Tongue (tissue), 2 donors: Measurements from ENCODE around the gene PRR12. TPM values are rescaled to one million over a fixed set of nuclear protein-coding genes. Genes with fewer than 3 reads are reported as not detected.

Source experiments
- DNase-seq: peaks from one replicate; pipeline ENCODE4 v3.0.0-alpha.2; 2015
- total RNA-seq: library from RNA; depleted of rRNA; stranded (reverse); fragments of >200 nt; gene quantifications from one replicate; pipeline ENCODE4 v1.2.3, GENCODE V29; 2014

Gene PRR12, protein sequence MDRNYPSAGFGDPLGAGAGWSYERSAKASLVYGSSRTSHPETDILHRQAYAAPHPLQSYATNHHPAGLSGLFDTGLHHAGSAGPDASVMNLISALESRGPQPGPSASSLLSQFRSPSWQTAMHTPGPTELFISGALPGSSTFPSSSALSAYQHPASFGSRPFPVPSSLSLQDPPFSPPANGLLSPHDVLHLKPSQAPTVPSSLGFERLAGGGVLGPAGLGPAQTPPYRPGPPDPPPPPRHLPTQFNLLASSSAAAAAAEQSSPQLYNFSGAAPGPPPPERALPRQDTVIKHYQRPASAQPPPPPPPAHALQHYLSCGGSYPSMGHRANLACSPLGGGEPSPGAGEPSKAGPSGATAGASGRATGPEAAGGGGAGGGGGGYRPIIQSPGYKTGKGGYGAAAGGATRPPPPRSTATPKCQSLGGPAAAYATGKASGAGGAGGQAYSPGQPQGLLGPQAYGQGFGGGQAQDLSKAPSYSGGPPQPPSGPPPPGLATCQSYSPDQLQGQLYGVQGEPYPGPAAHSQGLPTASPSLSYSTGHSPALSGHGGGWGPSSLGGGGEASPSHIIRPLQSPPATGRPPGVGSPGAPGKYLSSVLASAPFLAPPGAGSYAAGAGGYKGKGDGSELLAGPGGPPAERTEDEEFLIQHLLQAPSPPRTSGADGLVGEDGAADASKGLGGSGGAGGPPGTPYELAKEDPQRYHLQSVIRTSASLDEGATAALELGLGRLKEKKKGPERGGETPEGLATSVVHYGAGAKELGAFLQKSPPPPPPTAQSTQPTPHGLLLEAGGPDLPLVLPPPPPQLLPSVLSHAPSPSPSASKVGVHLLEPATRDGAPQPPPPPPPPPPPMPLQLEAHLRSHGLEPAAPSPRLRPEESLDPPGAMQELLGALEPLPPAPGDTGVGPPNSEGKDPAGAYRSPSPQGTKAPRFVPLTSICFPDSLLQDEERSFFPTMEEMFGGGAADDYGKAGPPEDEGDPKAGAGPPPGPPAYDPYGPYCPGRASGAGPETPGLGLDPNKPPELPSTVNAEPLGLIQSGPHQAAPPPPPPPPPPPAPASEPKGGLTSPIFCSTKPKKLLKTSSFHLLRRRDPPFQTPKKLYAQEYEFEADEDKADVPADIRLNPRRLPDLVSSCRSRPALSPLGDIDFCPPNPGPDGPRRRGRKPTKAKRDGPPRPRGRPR (N-terminal part only)
- total RNA-seq, result 9.4 TPM

DNA sequence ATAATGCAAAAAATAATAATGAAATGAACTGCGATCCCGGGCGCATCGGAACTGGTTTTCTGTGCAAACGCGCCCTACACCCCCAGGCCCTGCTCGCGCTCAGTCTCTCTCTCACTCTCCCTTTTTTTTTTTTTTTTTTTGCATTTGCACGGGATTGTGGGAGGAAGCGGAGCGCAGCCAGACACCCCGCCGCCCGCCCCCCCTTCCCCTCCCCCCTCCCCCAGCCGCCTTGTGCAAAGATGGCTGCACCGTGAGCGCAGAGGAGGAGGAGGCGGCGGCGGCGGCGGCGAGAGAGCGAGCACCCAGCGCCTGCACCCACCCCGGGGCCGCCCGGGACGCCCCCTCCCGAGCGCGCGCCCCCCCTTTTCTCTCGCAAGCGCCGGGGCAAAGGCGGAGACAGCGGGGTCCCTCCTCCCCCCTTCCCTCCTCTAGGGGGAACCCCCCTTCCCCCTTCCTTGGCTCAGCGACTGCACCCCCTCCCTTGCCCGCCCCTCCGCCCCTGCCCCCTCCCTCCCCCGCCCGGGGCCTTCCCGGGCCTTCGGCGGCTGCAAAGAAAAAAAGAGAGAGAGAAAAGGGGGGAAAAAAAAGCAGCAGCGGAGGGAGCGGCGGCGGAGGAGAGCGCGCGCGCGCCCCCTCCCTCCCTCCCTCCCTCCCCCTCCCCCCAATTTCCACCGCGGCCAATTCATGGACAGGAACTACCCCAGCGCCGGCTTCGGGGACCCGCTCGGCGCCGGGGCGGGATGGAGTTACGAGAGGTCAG, at the start of gene PRR12:
Gene PRR12 (plus strand): TSS at position 212 of the 760 bp plus-strand sequence. CDS start 473 bp downstream, at position 685.
- DNase-seq, result peak; percentile 90

- DNase-seq, result no peak
Observed at GRCh38 chr19:49541914-49542313, 49.1 kb upstream of the PRR12 start.

- DNase-seq, result no peak
Observed at GRCh38 chr19:49542446-49542845, 48.5 kb upstream of the PRR12 start.

DNA sequence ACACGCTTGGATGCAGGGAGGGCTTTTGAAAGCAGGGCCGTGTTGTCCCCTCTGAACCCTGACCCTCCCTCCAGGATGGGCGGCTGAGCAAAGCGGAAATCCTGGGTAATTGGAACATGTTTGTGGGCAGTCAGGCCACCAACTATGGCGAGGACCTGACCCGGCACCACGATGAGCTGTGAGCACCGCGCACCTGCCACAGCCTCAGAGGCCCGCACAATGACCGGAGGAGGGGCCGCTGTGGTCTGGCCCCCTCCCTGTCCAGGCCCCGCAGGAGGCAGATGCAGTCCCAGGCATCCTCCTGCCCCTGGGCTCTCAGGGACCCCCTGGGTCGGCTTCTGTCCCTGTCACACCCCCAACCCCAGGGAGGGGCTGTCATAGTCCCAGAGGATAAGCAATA, 48.0 kb upstream of the PRR12 start:
- DNase-seq, result no peak

GRCh38 chr19:49544154-49544553, 46.8 kb upstream of the PRR12 start:
- no peak for DNase-seq

DNA sequence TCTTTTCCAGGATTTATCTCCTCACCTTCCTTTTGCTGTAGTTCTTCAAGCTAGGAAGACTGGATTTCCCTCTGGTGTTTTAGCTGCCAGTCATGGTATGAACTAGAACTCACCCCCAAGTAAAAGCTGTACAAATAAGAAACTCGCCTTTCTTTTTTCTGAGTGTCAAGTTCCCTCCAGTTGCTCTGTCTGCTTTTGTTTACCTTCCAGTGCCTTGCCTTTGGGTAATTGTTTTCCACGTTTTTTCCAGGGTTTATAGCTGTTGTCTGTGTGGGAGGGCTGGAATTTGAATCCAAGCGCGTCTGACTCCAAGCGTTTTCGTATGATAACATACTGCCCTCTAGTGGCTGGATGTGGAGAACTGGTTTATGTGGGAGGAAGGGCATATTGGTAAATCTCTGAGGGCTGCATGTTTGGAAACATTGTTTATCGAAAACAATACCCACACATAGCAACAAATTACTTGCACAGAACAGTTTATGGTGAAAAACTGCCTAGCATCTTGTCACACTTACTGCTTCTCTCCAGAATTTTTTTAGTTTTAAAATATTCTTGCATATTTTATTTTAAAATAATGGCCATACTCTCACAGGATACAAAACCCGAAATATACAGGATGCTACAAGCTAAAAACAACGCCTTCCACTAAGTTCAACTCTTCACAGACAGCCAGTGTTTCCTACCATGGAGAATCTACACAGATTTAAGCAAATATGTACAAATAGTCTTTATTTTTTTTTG, 44.0 kb upstream of the PRR12 start:
- peak; percentile 96 for DNase-seq

DNA sequence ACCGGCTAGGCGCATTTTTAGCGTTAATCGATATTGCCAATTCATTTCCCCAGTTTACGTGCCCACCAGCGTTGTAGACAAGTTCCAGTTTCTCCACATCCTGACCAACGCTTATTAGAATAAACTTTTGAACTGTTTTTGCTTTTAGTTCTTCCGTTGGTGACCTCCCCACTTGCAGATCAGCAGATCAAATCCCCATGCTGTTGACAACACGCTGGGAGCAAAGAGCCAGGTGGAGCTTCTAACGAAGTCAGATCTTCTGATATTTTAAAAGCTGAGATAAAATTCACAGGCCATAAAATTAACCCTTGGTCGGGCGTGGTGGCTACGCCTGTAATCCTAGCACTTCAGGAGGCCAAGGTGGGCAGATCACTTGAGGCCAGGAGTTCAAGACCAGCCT, 41.9 kb upstream of the PRR12 start:
- DNase-seq, result no peak

GRCh38 chr19:49551531-49551930, 39.5 kb upstream of the PRR12 start:
- no peak for DNase-seq

DNA sequence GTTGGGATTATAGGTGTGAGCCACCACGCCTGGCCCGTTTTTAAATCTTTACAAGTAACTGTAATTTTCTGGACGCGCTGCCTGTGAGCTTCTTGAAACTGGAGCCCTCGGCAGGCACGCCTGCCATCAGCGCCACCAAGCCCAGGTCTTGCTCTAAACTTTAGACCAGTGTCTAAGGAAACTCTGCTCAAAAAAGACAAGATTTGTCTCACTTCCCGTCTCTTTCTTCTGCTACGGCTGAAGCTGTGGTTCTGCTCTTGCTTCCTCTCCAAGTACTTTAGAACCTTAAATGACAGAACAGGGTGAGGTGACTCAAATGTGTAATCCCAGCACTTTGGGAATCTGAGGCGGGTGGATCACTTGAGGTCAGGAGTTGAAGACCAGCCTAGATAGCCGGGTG, 38.2 kb upstream of the PRR12 start:
- DNase-seq, result no peak

DNA sequence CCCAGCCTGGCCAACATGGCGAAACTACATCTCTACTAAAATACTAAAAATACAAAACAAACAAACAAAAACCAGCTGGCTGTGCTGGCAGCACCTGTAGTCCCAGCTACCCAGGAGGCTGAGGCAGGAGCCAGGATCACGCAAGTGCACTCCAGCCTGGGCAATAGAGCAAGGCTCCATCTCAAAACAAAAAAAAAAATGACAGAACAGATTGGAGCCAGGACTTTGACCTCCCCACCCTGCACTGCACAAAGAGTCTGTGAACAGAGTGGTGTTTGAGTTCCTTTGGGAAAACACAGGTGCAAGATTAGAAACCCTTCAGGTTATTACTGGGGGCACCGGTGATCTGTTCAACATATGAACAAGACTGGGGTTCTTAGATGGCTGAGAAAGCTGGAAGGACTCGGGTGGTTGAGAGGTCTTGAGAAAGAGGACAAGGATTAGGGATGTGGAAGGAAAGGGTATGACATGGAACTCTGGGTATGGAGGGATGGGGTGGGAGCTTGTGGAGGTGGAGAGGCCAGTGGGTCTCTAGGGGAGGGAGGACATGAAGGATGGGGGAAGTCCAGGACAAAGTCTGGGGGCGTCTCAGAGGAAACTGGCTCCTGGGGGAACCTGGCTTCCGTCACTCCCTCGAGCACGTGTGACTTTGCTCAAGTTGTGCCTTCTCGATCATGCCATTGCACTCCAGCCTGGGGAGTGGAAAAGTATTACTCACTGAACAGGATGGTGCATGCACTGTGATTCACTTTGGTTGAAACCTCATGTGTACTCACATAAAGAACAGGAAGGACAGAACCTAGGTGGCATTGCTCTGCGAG, 37.3 kb upstream of the PRR12 start:
- DNase-seq, result no peak

GRCh38 chr19:49554701-49555181, 36.2 kb upstream of the PRR12 start:
- DNase-seq, result no peak

DNA sequence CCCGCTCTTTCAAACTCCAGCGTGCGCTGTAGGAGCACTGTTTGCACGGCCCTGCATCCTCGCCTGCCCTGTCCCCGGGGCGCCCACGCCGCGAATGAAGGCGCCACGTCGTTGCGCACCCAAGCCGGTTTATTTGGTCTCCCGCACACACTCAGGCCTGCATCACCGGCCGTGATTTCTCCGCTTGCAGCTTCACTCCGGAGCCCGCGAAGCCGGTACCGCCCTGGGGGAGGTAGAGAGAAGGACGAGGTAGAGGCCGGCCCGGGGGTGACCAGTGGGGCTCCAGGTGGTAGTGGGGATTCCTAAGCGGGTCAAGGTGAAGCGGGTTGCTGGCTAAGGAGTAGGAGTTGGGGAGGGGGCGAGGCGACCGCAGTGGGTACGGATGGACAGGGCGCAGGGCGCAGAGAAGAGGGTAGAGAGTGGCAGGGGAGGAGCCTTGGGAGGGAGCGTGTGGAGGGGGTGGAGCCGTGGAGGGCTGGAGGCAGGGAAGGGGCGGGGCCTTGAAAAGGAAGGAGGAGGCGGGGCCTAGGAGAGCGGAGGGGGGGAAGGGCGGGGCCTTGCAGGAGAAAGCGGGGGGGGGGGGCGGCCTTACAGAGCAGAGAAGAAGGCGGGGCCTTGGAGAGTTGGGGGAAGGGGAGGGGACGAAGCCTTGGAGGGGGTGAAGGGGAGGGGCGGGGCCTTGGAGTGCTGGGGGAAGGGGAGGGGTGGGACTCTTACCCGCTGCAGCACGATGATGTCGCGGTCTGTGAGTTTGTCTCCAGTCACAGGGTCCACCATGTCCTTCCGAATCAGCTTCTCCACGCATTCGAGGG, 35.2 kb upstream of the PRR12 start:
- peak; percentile 80 for DNase-seq

DNA sequence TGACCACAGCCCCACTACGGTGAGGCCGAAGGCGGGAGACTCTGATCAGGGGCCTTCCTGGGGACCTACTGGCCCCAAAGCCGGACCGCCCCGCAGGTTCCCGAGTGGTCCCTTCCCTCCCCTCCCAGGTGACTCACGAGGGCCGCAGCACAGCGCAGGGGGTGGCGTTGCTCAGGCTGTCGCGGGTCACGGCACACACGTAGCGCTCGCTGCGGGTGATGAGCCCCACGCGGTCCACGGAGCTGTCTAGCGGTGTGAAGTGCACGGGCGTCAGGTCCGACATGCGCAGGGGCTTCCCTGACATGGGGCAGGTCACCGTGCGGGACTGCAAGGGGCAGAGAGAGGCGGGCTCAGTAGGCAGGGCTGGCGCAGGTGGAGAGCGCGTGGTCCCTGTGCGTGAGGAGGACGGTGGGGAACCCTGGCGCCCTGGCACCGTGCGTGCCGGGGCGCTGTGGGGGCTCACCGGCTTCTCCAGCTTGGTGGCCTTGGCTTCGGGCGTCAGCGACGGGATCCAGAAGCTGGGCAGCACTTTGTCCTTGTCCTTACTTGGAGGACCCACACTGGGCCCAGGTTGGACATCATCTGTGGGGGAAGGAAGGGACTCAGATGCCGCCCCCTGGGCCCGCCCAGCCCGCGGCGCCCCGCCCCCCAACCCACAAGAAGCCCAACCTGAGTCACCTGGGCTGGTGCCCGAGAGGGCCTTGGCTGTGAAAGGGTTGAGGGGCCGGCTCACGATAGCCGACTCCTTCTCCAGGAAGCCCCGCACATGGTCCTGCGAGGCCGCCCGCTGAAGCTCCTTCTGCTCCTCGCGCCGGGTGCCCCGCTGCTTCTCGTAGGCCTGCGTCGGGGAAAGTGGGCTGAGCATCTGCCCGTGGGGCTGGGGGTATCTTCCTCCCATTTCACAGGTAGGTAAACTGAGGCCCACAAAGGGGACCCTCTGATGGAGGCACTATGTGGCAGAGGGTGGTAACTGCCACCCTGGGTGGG, 34.3 kb upstream of the PRR12 start:
- no peak for DNase-seq

GRCh38 chr19:49557641-49558325, 33.2 kb upstream of the PRR12 start:
- DNase-seq, result no peak

DNA sequence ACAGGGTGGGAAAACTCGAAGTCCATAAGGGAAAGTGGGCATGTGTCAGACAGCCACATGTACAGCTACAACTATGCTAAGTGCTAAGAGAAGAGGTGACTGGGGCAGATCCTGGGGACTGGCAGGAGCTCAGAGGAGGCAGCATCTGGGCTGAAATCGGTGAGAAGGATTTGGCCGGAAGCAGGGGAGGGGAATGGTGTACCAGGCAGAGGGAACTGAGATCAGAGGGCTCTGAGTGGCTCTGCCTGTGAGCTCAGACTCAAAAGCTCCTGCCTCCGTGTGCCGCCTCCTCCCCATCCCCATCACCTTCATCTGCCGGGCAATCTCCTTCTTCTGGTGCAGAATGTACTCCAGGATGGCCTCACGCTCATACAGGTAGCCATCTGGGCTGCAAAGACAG, 32.4 kb upstream of the PRR12 start:
- DNase-seq, result no peak

- no peak for DNase-seq
Observed at GRCh38 chr19:49559443-49559842, 31.5 kb upstream of the PRR12 start.

GRCh38 chr19:49559928-49560327, 31.1 kb upstream of the PRR12 start:
- no peak for DNase-seq
